Esophagus squamous epithelium (tissue), 5 donors: Measurements from ENCODE around the gene COL18A1. TPM values are rescaled to one million over a fixed set of nuclear protein-coding genes. Genes with fewer than 3 reads are reported as not detected.

Experiments
- DNase-seq: peaks from one replicate; lab custom pipeline; 2025; lab: John Stamatoyannopoulos, UW
- H3K27ac ChIP-seq, 4 donors: fragments of 200-600 bp; sonication (generic); one replicate each; pipeline ENCODE4 v1.5.1; 2016 to 2019; ENCODE audit warnings: mild to moderate bottlenecking in 1 of 4
- H3K27me3 ChIP-seq, 4 donors: fragments of 200-600 bp; sonication (generic); 1 replicate in 3 of 4; 2 replicates in 1 of 4; pipeline versions ENCODE4 v1.5.1 to v1.6.0; 2017 to 2021; ENCODE audit warnings: antibody characterized with exemption in 1 of 4
- H3K36me3 ChIP-seq, 3 donors: fragments of 200-600 bp; sonication (generic); one replicate each; pipeline ENCODE4 v1.5.1; 2016 to 2019
- H3K4me1 ChIP-seq, 3 donors: fragments of 200-600 bp; sonication (generic); one replicate each; pipeline ENCODE4 v1.5.1; 2017 to 2019
- H3K4me3 ChIP-seq, 4 donors: fragments of 200-600 bp; sonication (generic); 1 replicate in 3 of 4; 2 replicates in 1 of 4; pipeline ENCODE4 v1.5.1; 2016 to 2019; ENCODE audit warnings: mild to moderate bottlenecking in 2 of 4, moderate library complexity in 1 of 4
- H3K9me3 ChIP-seq, 3 donors: fragments of 200-600 bp; sonication (generic); one replicate each; pipeline ENCODE4 v1.5.1; 2016 to 2019
- POLR2A ChIP-seq, 4 donors: fragments of 450-650 bp; IDR thresholded peaks; one replicate each; pipeline ENCODE4 v1.6.1; 2017; ENCODE audit warnings: antibody characterized with exemption in 4 of 4, mild to moderate bottlenecking in 4 of 4, moderate library complexity in 3 of 4
- WGBS, 2 donors: methylation state at CpG; one replicate each; pipeline ENCODE4 v1.1.5; 2018; 5-methylcytosine and 5-hydroxymethylcytosine counted together
- intact Hi-C: fragments of 100-400 bp; cut with DNase I; formaldehyde crosslinking; loops from one replicate; pipeline ENCODE4 v1.15.0; 2022
- total RNA-seq, 4 donors: library from RNA; depleted of rRNA; stranded (reverse); fragments of >200 nt; gene quantifications; one replicate each; pipeline ENCODE4 v1.1.0, GENCODE V29; 2016
- TF ChIP-seq, protein P1 (sequence below), 6 experiments: fragments of 450-650 bp in 4 of 6; fragments of 200-600 bp in 2 of 6; sonication (generic) in 2 of 6; IDR thresholded peaks; one replicate each; pipeline ENCODE4 v1.5.1; 2016 to 2019; ENCODE audit warnings: antibody characterized with exemption in 6 of 6, mild to moderate bottlenecking in 4 of 6, moderate library complexity in 4 of 6
- donor health status: DM: yes; HTN: yes; CAD: no.

Gene COL18A1
- total RNA-seq, 4 donors from 2014 or later: 38.9 to 69.0 (median 52.5) TPM

DNA sequence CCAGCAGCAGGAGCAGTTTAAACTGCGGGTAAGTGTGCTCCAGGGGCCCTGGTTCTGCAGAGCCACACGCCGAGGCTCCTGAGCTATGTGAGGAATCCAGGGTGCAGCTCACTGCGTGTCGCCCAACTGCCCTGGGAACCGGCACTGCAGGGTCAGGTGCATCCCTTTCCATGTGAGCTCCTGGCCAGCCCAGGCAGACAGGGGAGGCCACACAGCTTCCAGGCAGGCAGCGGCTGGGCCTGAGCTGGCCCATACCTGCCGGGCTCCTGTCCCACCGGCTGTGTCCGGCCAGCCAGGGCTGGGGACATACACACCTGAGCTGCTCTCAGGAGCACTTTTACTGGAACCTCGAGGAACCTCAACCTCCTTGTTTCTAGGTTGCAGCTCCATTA lies 18.6 kb upstream of the COL18A1 start:
- peaks cover 0 to 74% (median 0%) of the 10 kb centered on the region in 4 donors for H3K27me3 ChIP-seq
- no peaks in the 10 kb centered on the region for H3K9me3 ChIP-seq
- no peak for DNase-seq
- H3K4me1 ChIP-seq: peaks cover 7 to 22% (median 12%) of the 10 kb centered on the region in 3 donors
- TF ChIP-seq, protein P1, sequence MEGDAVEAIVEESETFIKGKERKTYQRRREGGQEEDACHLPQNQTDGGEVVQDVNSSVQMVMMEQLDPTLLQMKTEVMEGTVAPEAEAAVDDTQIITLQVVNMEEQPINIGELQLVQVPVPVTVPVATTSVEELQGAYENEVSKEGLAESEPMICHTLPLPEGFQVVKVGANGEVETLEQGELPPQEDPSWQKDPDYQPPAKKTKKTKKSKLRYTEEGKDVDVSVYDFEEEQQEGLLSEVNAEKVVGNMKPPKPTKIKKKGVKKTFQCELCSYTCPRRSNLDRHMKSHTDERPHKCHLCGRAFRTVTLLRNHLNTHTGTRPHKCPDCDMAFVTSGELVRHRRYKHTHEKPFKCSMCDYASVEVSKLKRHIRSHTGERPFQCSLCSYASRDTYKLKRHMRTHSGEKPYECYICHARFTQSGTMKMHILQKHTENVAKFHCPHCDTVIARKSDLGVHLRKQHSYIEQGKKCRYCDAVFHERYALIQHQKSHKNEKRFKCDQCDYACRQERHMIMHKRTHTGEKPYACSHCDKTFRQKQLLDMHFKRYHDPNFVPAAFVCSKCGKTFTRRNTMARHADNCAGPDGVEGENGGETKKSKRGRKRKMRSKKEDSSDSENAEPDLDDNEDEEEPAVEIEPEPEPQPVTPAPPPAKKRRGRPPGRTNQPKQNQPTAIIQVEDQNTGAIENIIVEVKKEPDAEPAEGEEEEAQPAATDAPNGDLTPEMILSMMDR (IDR thresholded peaks at IDR 0.05): no peak
- no peak for TF ChIP-seq POLR2A (IDR thresholded peaks at IDR 0.05)
- 33% methylated on average over 5 of the region's 11 CpGs; no CpG with 5 or more reads in 1 of the 2 donors for WGBS, 2 donors
- intact Hi-C loops: no loop called here
- no peak overlapping the region for H3K4me3 ChIP-seq
- peak overlapping the region in 2 of 4 donors; percentile 43 to 62 for H3K27ac ChIP-seq
- no peaks in the 10 kb centered on the region for H3K36me3 ChIP-seq

DNA sequence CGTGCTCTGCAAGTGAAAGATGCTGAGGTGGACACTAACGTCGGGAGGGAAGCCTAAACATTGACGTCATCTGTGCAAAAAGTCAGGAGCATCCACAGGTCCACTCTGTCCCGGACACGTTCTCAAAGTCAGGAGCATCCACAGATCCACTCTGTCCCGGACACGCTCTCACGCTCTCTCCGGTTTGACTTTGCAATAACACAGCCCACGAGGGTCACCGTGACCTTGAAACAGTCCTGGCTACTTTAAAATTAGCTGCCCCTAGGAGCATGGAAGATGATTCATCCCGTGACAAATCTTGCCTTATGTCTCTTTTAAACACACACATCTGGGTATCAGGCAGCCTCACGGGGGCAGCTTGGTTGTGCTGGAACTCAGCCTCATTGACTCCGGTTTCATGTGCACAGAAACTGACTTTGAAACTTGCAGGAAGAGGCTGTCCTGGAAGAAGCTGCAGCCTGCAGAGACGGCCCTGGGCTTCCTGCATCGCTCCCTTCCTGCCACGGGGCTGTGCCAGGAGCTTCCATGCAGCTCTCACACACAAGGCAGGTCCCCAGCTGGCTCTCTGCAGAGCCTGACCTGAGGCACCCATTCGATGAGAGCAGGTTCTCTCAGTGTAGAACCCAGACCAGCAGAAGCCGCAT lies 18.1 kb upstream of the COL18A1 start:
- Histone ChIP-seq H3K9me3 (no peaks in the 10 kb centered on the region), H3K27ac (peak overlapping the region in 3 of 4 donors; percentile 56 to 62 (median 62)), H3K36me3 (no peaks in the 10 kb centered on the region), H3K4me1 (peaks cover 7 to 22% (median 12%) of the 10 kb centered on the region in 3 donors), H3K4me3 (no peak overlapping the region), H3K27me3 (peaks cover 0 to 79% (median 0%) of the 10 kb centered on the region in 4 donors)
- TF ChIP-seq, protein P1 (IDR thresholded peaks at IDR 0.05): peak in 4 of 6 experiments; percentile 7 to 36 (median 24)
- TF ChIP-seq POLR2A (IDR thresholded peaks at IDR 0.05): no peak
- intact Hi-C loops: no loop called here
- 30 to 41% methylated on average over 6 to 12 of the region's 20 CpGs for WGBS, 2 donors
- no peak for DNase-seq

DNA sequence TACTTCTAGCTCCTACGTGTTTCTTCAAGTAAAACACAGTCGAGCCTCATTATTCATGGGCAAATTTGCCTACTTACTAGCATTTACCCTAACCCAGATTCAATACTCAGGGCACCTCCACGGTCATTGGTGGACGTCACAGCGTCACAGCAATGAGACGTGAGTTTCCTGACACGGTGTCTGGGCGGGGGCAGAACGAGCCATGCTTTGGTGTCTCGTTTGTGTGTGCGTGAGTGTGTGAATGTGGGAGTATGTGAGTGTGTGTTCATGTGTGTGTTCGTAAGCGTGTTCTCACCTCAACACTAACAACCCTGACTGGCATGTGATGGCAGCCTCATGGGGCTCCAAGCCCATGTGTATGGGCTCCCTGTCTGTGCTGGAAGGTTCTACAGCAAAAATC lies 17.5 kb upstream of the COL18A1 start:
- Histone ChIP-seq H3K4me3 (no peak overlapping the region), H3K9me3 (no peaks in the 10 kb centered on the region), H3K27ac (peak overlapping the region in 3 of 4 donors; percentile 56 to 62 (median 62)), H3K27me3 (peaks cover 0 to 80% (median 0%) of the 10 kb centered on the region in 4 donors), H3K4me1 (peaks cover 7 to 22% (median 12%) of the 10 kb centered on the region in 3 donors), H3K36me3 (no peaks in the 10 kb centered on the region)
- WGBS, 2 donors: 77 to 80% methylated on average over 13 of the region's 13 CpGs
- TF ChIP-seq, protein P1 (IDR thresholded peaks at IDR 0.05): no peak
- TF ChIP-seq POLR2A (IDR thresholded peaks at IDR 0.05): no peak
- DNase-seq: no peak
- intact Hi-C loops: no loop called here

DNA sequence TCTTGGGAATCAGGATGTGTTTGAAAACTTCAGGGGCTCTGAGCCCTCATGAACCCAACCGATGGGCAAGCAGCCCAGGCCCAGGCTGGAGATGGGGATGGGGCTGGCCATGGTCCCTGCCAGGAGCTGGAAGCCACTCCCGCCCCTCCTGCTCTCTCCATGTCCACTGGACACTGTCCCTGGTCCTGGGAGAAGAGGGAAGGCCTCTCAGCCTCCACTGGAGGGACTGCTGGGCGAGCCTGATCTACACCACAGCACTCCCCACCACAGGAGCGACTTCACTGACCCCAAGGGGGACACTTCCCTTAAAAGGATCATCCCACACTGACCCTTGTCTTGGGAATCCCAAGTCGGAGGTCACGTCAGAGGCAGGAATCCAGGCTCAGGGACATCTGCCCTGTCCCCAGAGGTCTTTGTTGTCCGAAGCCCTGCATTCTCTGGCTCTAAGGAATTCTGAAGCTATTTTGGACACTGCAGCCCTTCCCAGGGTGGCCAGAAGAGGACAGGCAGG lies 16.9 kb upstream of the COL18A1 start:
- Histone ChIP-seq H3K9me3 (no peaks in the 10 kb centered on the region), H3K27ac (peak overlapping the region in 3 of 4 donors; percentile 31 to 62 (median 56)), H3K4me3 (no peak overlapping the region), H3K36me3 (no peaks in the 10 kb centered on the region), H3K27me3 (peaks cover 0 to 81% (median 0%) of the 10 kb centered on the region in 4 donors), H3K4me1 (peaks cover 7 to 22% (median 12%) of the 10 kb centered on the region in 3 donors)
- DNase-seq: no peak
- no peak for TF ChIP-seq POLR2A (IDR thresholded peaks at IDR 0.05)
- TF ChIP-seq, protein P1 (IDR thresholded peaks at IDR 0.05): no peak
- 60% methylated on average over 3 of the region's 7 CpGs; no CpG with 5 or more reads in 1 of the 2 donors for WGBS, 2 donors
- intact Hi-C loops: no loop called here
